ENCODE results near the gene MASP1. TPM values are rescaled to one million over a fixed set of nuclear protein-coding genes. Genes with fewer than 3 reads are reported as not detected.

MASP1 gene
- total and polyA plus RNA-seq, 11 donors, result 84.1 to 245 (median 154) TPM

- DNase-seq, result no peak
- no peak for ATAC-seq
- Histone ChIP-seq H3K36me3 (peaks cover 0 to 25% (median 1%) of the 10 kb centered on the region in 9 donors), H3K4me3 (no peak overlapping the region), H3K9me3 (peaks cover 0 to 9% (median 2%) of the 10 kb centered on the region in 12 donors), H3K4me1 (peaks cover 0 to 12% (median 0%) of the 10 kb centered on the region in 12 donors), H3K27me3 (no peaks in the 10 kb centered on the region), H3K27ac (no peak overlapping the region)
- 73 to 89% (median 83%) methylated on average over 6 of the region's 6 CpGs for WGBS, 4 donors
- TF ChIP-seq, protein P1, sequence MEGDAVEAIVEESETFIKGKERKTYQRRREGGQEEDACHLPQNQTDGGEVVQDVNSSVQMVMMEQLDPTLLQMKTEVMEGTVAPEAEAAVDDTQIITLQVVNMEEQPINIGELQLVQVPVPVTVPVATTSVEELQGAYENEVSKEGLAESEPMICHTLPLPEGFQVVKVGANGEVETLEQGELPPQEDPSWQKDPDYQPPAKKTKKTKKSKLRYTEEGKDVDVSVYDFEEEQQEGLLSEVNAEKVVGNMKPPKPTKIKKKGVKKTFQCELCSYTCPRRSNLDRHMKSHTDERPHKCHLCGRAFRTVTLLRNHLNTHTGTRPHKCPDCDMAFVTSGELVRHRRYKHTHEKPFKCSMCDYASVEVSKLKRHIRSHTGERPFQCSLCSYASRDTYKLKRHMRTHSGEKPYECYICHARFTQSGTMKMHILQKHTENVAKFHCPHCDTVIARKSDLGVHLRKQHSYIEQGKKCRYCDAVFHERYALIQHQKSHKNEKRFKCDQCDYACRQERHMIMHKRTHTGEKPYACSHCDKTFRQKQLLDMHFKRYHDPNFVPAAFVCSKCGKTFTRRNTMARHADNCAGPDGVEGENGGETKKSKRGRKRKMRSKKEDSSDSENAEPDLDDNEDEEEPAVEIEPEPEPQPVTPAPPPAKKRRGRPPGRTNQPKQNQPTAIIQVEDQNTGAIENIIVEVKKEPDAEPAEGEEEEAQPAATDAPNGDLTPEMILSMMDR (IDR thresholded peaks at IDR 0.05), result no peak
- no peak for TF ChIP-seq POLR2A (IDR thresholded peaks at IDR 0.05)
- intact Hi-C loops (cut with DNase I), result no loop called here
Observed at GRCh38 chr3:187274315-187274976, 17.1 kb downstream of the MASP1 start.

DNA sequence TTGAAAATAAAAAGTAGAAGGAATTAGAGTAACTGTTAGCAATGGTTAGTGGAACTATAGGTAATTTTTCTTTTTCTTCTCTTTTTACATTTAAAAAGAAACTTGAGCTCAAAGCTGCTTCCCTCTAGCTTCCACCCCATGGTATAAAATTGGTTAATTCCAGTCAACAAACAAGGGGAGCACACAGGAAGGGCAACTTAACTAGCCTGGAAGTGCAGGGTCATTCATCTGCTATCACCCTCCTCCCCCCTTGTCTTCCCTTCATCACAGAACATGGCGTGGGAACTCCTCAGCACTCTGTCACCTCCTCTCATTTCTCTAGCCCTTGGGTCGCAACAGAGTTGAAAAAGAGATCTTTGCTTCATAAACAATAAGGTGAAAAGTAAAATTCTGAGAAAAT, 20.0 kb downstream of the MASP1 start:
- no peaks in the 10 kb centered on the region for H3K27me3 ChIP-seq
- 60 to 68% (median 63%) methylated on average over 2 of the region's 2 CpGs for WGBS, 4 donors
- H3K36me3 ChIP-seq, result peaks cover 0 to 32% (median 4%) of the 10 kb centered on the region in 9 donors
- H3K9me3 ChIP-seq, result peaks cover 0 to 18% (median 6%) of the 10 kb centered on the region in 12 donors
- DNase-seq (no peak), ATAC-seq (no peak)
- H3K4me3 ChIP-seq, result no peak overlapping the region
- no peak for TF ChIP-seq POLR2A (IDR thresholded peaks at IDR 0.05)
- TF ChIP-seq, protein P1 (IDR thresholded peaks at IDR 0.05), result no peak
- H3K27ac ChIP-seq, result no peak overlapping the region
- intact Hi-C loops (cut with DNase I), result no loop called here
- peaks cover 0 to 11% (median 0%) of the 10 kb centered on the region in 12 donors for H3K4me1 ChIP-seq

DNA sequence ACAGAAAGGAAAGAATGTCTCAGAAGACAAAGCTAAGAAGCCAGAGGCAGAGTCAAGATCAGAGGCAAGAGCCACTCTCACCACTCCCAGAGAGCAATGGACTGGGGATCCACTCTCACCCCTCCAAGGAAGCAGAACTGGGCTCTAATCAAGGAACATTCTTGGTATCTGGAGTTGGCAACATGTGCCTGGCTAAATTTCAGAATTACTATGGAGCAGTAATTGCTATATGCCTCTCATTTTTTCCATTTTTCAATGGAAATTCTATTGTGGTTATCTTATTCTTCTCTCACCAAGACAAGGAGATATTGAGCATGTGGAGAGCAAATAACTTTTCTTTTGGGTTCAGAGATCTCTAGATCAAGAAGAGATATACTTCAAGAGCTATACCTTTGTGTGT, 22.1 kb downstream of the MASP1 start:
- peaks cover 0 to 27% (median 4%) of the 10 kb centered on the region in 9 donors for H3K36me3 ChIP-seq
- no peaks in the 10 kb centered on the region for H3K27me3 ChIP-seq
- no peak for ATAC-seq
- no peak overlapping the region for H3K27ac ChIP-seq
- no peak for TF ChIP-seq POLR2A (IDR thresholded peaks at IDR 0.05)
- TF ChIP-seq, protein P1 (IDR thresholded peaks at IDR 0.05), result no peak
- H3K9me3 ChIP-seq, result peaks cover 0 to 18% (median 6%) of the 10 kb centered on the region in 12 donors
- intact Hi-C loops (cut with DNase I), result loop anchor here in 1 of 10 donors (1.0 kb wide), 1 partner anchor 18 kb away; no protein-coding TSS in a partner anchor
- no peak overlapping the region for H3K4me3 ChIP-seq
- H3K4me1 ChIP-seq, result peaks cover 0 to 19% (median 12%) of the 10 kb centered on the region in 12 donors
- no peak for DNase-seq

DNA sequence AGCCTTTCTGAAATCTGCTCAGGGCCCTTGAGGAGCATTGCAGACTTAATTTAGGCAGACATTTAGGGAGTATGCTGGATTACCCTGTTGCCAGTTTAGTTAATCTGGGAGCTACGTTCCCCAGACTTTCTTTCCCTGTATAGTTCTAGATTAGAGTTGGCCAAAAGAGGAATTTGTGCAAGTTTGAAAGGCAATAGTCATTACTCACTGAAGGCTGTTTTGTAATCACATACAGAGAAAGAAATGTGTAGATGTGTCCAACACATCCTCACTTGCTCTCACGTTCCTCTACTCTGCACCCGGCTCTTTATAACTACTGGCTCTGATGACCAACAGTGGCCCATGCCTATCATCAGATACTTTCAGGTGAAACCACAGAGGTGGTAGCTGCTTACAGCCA, 24.2 kb downstream of the MASP1 start:
- Histone ChIP-seq H3K4me3 (no peak overlapping the region), H3K36me3 (peaks cover 0 to 27% (median 4%) of the 10 kb centered on the region in 9 donors), H3K27ac (peak overlapping the region in 3 of 12 donors; percentile 18 to 50 (median 26)), H3K27me3 (no peaks in the 10 kb centered on the region), H3K9me3 (peaks cover 0 to 18% (median 6%) of the 10 kb centered on the region in 12 donors), H3K4me1 (peaks cover 3 to 40% (median 29%) of the 10 kb centered on the region in 12 donors)
- TF ChIP-seq POLR2A (IDR thresholded peaks at IDR 0.05), result no peak
- TF ChIP-seq, protein P1 (IDR thresholded peaks at IDR 0.05), result no peak
- DNase-seq, result no peak
- intact Hi-C loops (cut with DNase I), result loop anchor here in 1 of 10 donors (2.0 kb wide), 1 partner anchor 21 kb away; no protein-coding TSS in a partner anchor
- no peak for ATAC-seq
- 73 to 79% (median 74%) methylated on average over 3 of the region's 3 CpGs for WGBS, 4 donors
